Measurements from ENCODE around the gene HS1BP3. TPM values are rescaled to one million over a fixed set of nuclear protein-coding genes. Genes with fewer than 3 reads are reported as not detected.

The HS1BP3 gene
- total RNA-seq, 3 donors from 2014 or later: 19.0 to 31.8 (median 25.9) TPM

GRCh38 chr2:20606198-20606597 is 44.7 kb downstream of the HS1BP3 start:
- intact Hi-C loops (cut with DNase I; ENCODE audit: low total_unique reads): no loop called here
- peak in 1 of 2 donors; percentile 2 for DNase-seq (ENCODE audit: low spot score in 2 of 2)
- no peaks in the 10 kb centered on the region for H3K36me3 ChIP-seq
- H3K4me1 ChIP-seq: peaks cover 5% of the 10 kb centered on the region in 2 donors
- TF ChIP-seq POLR2A (IDR thresholded peaks at IDR 0.05) (no peak), POLR2AphosphoS5 (IDR thresholded peaks at IDR 0.05) (no peak), CTCF (IDR thresholded peaks at IDR 0.05) (no peak)
- H3K4me3 ChIP-seq: no peak overlapping the region
- H3K27ac ChIP-seq: no peak overlapping the region
- H3K27me3 ChIP-seq: no peaks in the 10 kb centered on the region
- H3K9me3 ChIP-seq: no peaks in the 10 kb centered on the region

GRCh38 chr2:20604951-20605381 is 45.9 kb downstream of the HS1BP3 start:
- Histone ChIP-seq H3K4me1 (peaks cover 5% of the 10 kb centered on the region in 2 donors), H3K27ac (peak overlapping the region; percentile 83 to 84), H3K4me3 (no peak overlapping the region), H3K36me3 (no peaks in the 10 kb centered on the region), H3K9me3 (no peaks in the 10 kb centered on the region), H3K27me3 (no peaks in the 10 kb centered on the region)
- intact Hi-C loops (cut with DNase I; ENCODE audit: low total_unique reads): no loop called here
- TF ChIP-seq CTCF (IDR thresholded peaks at IDR 0.05) (no peak), POLR2A (IDR thresholded peaks at IDR 0.05) (no peak), POLR2AphosphoS5 (IDR thresholded peaks at IDR 0.05) (peak; percentile 33 to 94 (median 83))
- DNase-seq (ENCODE audit: low spot score in 2 of 2): peak; percentile 37 to 70

- no peak for TF ChIP-seq POLR2AphosphoS5 (IDR thresholded peaks at IDR 0.05)
- no peak for TF ChIP-seq POLR2A (IDR thresholded peaks at IDR 0.05)
- no peak for TF ChIP-seq CTCF (IDR thresholded peaks at IDR 0.05)
- H3K9me3 ChIP-seq: no peaks in the 10 kb centered on the region
- peak overlapping the region; percentile 83 to 84 for H3K27ac ChIP-seq
- no peaks in the 10 kb centered on the region for H3K36me3 ChIP-seq
- peaks cover 5 to 7% of the 10 kb centered on the region in 2 donors for H3K4me1 ChIP-seq
- intact Hi-C loops (cut with DNase I; ENCODE audit: low total_unique reads): no loop called here
- no peak overlapping the region for H3K4me3 ChIP-seq
- DNase-seq (ENCODE audit: low spot score in 2 of 2): peak in 1 of 2 donors; percentile 36
- no peaks in the 10 kb centered on the region for H3K27me3 ChIP-seq
Observed at GRCh38 chr2:20604401-20604911, 46.4 kb downstream of the HS1BP3 start.

- Histone ChIP-seq H3K27me3 (no peaks in the 10 kb centered on the region), H3K9me3 (no peaks in the 10 kb centered on the region), H3K27ac (peak overlapping the region in 1 of 2 donors; percentile 84), H3K4me1 (peaks cover 5 to 13% of the 10 kb centered on the region in 2 donors), H3K4me3 (no peak overlapping the region), H3K36me3 (no peaks in the 10 kb centered on the region)
- intact Hi-C loops (cut with DNase I; ENCODE audit: low total_unique reads): no loop called here
- TF ChIP-seq POLR2AphosphoS5 (IDR thresholded peaks at IDR 0.05) (no peak), POLR2A (IDR thresholded peaks at IDR 0.05) (no peak)
- no peak for DNase-seq (ENCODE audit: low spot score in 2 of 2)
Observed at GRCh38 chr2:20603791-20604190, 47.1 kb downstream of the HS1BP3 start.

- intact Hi-C loops (cut with DNase I; ENCODE audit: low total_unique reads): no loop called here
- TF ChIP-seq POLR2AphosphoS5 (IDR thresholded peaks at IDR 0.05) (no peak), POLR2A (IDR thresholded peaks at IDR 0.05) (no peak)
- peaks cover 5 to 14% of the 10 kb centered on the region in 2 donors for H3K4me1 ChIP-seq
Observed at GRCh38 chr2:20602803-20603202, 48.1 kb downstream of the HS1BP3 start.

GRCh38 chr2:20600756-20601325 is 50.1 kb downstream of the HS1BP3 start:
- H3K27me3 ChIP-seq: no peaks in the 10 kb centered on the region
- TF ChIP-seq POLR2A (IDR thresholded peaks at IDR 0.05): no peak
- no peak for TF ChIP-seq CTCF (IDR thresholded peaks at IDR 0.05)
- no peak for TF ChIP-seq POLR2AphosphoS5 (IDR thresholded peaks at IDR 0.05)
- no peak for DNase-seq (ENCODE audit: low spot score in 2 of 2)
- H3K4me1 ChIP-seq: peaks cover 5 to 14% of the 10 kb centered on the region in 2 donors
- no peaks in the 10 kb centered on the region for H3K36me3 ChIP-seq
- intact Hi-C loops (cut with DNase I; ENCODE audit: low total_unique reads): no loop called here
- no peaks in the 10 kb centered on the region for H3K9me3 ChIP-seq
- no peak overlapping the region for H3K4me3 ChIP-seq
- H3K27ac ChIP-seq: no peak overlapping the region

More at GRCh38 chr2:20602803-20603202, 48.1 kb downstream of the HS1BP3 start:
- H3K36me3 ChIP-seq: no peaks in the 10 kb centered on the region
- no peak for DNase-seq (ENCODE audit: low spot score in 2 of 2)
- no peaks in the 10 kb centered on the region for H3K27me3 ChIP-seq
- no peaks in the 10 kb centered on the region for H3K9me3 ChIP-seq
- no peak overlapping the region for H3K4me3 ChIP-seq
- no peak overlapping the region for H3K27ac ChIP-seq
